AG10803 (cell line): ENCODE results near the gene APLP1.

Experiments
- DNase-seq: peaks from one replicate; pipeline ENCODE4 v3.0.0; 2010; ENCODE audit warnings: low read depth
- H3K4me3 ChIP-seq: 2 replicates; pipeline ENCODE4 v1.5.1; 2011; ENCODE audit warnings: mild to moderate bottlenecking, low read length, control low read depth
- TF ChIP-seq, protein P1 (sequence below): conservative IDR thresholded peaks from 2 replicates; pipeline ENCODE4 v1.5.1; 2011; ENCODE audit warnings: mild to moderate bottlenecking, low read length, control low read depth, inconsistent platforms

The APLP1 gene

DNA sequence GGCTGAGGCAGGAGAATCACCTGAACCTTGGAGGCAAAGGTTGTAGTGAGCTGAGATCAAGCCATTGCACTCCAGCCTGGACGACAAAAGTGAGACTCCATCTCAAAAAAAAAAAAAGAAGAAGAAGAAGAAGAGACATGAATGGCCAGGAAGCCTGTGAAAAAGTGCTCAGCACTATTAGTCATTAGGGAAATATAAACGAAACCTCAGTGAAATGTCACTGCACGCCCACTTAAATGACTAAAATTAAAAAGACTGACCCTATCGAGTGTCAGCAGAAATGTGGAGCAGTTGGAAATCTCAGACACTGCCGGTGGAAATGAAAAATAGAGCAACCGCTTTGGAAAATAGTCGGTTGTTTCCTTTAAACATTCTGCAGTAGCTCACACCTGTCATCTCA is 45.2 kb downstream of the APLP1 start:
- no peak overlapping the region for H3K4me3 ChIP-seq
- TF ChIP-seq, protein P1, sequence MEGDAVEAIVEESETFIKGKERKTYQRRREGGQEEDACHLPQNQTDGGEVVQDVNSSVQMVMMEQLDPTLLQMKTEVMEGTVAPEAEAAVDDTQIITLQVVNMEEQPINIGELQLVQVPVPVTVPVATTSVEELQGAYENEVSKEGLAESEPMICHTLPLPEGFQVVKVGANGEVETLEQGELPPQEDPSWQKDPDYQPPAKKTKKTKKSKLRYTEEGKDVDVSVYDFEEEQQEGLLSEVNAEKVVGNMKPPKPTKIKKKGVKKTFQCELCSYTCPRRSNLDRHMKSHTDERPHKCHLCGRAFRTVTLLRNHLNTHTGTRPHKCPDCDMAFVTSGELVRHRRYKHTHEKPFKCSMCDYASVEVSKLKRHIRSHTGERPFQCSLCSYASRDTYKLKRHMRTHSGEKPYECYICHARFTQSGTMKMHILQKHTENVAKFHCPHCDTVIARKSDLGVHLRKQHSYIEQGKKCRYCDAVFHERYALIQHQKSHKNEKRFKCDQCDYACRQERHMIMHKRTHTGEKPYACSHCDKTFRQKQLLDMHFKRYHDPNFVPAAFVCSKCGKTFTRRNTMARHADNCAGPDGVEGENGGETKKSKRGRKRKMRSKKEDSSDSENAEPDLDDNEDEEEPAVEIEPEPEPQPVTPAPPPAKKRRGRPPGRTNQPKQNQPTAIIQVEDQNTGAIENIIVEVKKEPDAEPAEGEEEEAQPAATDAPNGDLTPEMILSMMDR = no peak
- DNase-seq = no peak

DNA sequence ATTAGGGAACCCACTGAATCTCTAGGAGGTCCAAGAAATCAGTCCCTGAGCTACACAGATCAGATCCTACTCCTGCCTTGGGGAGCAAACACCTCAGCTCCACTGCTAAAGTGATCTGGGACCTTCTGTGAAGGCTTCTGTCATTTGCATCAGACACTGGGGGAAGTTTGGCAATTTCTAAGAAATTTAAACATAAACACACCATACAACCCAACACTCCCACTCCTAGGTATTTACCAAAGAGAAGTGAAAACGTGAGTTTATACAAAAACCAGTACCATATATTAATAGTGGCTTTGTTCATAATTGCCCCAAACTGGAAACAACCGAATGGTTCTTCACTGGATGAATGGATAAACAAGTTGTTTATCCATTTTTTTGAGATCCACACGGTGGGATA is 47.1 kb downstream of the APLP1 start:
- H3K4me3 ChIP-seq = no peak overlapping the region
- no peak for DNase-seq
- TF ChIP-seq, protein P1 = no peak

DNA sequence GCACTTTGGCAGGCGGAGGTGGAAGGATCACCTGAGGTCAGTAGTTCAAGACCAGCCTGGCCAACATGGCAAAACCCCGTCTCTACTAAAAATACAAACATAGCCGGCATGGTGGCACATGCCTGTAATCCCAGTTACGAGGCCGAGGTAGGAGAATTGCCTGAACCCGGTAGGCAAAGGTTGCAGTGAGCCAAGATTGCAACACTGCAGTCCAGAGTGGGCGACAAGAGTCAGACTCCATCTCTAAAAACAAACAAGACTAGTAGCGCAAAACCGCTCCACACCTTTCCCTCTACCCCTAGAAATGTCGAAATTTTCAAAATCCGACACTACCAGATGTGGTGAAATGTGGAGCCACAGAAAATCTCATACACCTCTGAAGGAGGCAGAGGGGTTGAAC is 50.9 kb downstream of the APLP1 start:
- TF ChIP-seq, protein P1 = no peak
- no peak overlapping the region for H3K4me3 ChIP-seq
- no peak for DNase-seq

DNA sequence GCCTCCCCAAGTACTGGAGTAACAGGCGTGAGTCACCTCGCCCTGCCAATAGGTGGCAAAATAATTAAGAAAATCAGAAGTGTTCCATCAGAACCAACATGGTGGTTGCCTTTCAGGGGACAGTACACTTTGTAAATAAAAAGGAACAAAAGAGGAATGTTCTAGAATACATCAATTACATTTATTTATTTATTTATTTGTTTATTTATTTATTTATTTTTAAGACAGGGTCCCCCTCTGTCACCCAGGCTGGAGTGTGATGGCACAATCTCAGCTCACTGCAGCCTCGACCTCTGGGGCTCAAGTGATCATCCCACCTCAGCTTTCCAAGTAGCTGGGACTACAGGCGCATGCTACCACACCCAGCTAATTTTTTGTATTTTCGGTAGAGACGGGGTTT is 52.6 kb downstream of the APLP1 start:
- TF ChIP-seq, protein P1 = no peak
- H3K4me3 ChIP-seq = no peak overlapping the region
- DNase-seq = no peak

DNA sequence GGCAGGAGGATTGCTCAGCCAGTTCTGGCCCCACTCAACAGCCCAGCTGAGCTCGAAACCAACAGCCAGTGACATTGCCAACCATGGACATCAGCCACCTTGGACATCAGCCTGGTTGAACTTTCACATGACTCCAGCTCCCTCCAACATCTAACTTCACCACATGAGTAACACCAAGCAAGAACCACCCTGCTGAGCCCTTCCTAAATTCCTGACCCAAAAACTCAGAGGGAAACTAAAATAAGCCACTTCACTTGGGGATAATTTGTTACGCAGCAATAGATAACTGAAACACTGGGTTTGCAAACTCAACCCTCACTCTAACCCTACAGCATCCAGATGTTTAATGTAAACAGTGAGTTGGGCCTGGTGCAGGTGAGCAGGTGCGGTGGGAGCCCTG is 57.1 kb downstream of the APLP1 start:
- TF ChIP-seq, protein P1 = no peak
- DNase-seq = no peak
- no peak overlapping the region for H3K4me3 ChIP-seq

DNA sequence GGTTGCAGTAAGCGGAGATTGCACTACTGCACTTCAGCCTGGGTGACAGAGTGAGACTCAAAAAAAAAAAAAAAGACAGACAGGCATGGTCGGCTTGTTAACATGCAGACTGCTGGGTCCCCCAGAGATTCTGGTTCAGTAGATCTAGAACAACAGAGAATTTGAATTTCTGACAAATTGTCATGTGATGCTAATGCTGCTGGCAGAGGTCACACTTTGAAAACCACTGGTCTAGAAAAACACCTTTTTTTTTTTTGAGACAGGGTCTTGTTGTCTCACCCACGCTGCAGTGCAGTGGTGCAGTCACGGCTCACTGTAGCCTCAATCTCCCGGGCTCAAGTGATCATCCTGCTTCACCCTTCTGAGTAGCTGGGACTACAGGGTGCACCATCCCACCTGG is 60.1 kb downstream of the APLP1 start:
- DNase-seq = no peak
- TF ChIP-seq, protein P1 = no peak

More for the DNA sequence above, 60.1 kb downstream of the APLP1 start:
- no peak overlapping the region for H3K4me3 ChIP-seq
